Activated B cell treated with CpG ODN at 0.5 μM for 24 hours (primary cell): ENCODE data around the gene BCAS3. TPM values are rescaled to one million over a fixed set of nuclear protein-coding genes. Genes with fewer than 3 reads are reported as not detected.
"Not testable (repeated sequence)": the region's sequence is repeated elsewhere in the genome, so short reads cannot be mapped to it uniquely, and the experiment has no call there.

Source experiments
- ATAC-seq: fragments of 200-7000 bp; cut with Tn5 transposase; one replicate; pipeline ENCODE4 v1.10.0; 2021; ENCODE audit warnings: low read depth, mild to moderate bottlenecking, moderate library complexity
- CTCF ChIA-PET: fragments of 350-600 bp; sonication (Branson Sonifier 250); formaldehyde crosslinking; loops from one replicate; lab custom pipeline; 2021; ENCODE audit warnings: antibody characterized with exemption; lab: Charles Lee
- POLR2A ChIA-PET: fragments of 350-600 bp; sonication (Branson Sonifier 250); formaldehyde crosslinking; loops from one replicate; lab custom pipeline; 2021; ENCODE audit warnings: antibody characterized with exemption; lab: Charles Lee
- DNase-seq: peaks from one replicate; pipeline ENCODE4 v3.0.0; 2022
- H3K27ac Mint-ChIP-seq: one replicate; pipeline ENCODE4 v1.8.0; 2020; ENCODE audit warnings: mixed read lengths
- H3K27me3 Mint-ChIP-seq: one replicate; pipeline ENCODE4 v1.8.0; 2021; ENCODE audit warnings: mixed read lengths
- H3K36me3 Mint-ChIP-seq: one replicate; pipeline ENCODE4 v1.8.0; 2021; ENCODE audit warnings: low read depth, mixed read lengths
- H3K4me1 Mint-ChIP-seq: one replicate; pipeline ENCODE4 v1.8.0; 2021; ENCODE audit warnings: mixed read lengths
- H3K4me3 Mint-ChIP-seq: one replicate; pipeline ENCODE4 v1.8.0; 2020; ENCODE audit warnings: mild to moderate bottlenecking, mixed read lengths
- H3K9me3 Mint-ChIP-seq: one replicate; pipeline ENCODE4 v1.8.0; 2020; ENCODE audit warnings: mixed read lengths
- intact Hi-C: fragments of 100-400 bp; cut with micrococcal nuclease; formaldehyde crosslinking; loops from one replicate; pipeline ENCODE4 v1.15.1; 2024
- total RNA-seq: library from RNA; stranded (reverse); gene quantifications from 2 replicates; pipeline ENCODE4 v1.2.3, GENCODE V29; 2022
- TF ChIP-seq, protein P1 (sequence below): fragments of 200-600 bp; IDR thresholded peaks from one replicate; pipeline ENCODE4 v1.8.0; 2022; ENCODE audit warnings: antibody characterized with exemption, mild to moderate bottlenecking

BCAS3 gene
- total RNA-seq, 1 donor from 2014 or later, result 37.5 TPM

- TF ChIP-seq, protein P1, sequence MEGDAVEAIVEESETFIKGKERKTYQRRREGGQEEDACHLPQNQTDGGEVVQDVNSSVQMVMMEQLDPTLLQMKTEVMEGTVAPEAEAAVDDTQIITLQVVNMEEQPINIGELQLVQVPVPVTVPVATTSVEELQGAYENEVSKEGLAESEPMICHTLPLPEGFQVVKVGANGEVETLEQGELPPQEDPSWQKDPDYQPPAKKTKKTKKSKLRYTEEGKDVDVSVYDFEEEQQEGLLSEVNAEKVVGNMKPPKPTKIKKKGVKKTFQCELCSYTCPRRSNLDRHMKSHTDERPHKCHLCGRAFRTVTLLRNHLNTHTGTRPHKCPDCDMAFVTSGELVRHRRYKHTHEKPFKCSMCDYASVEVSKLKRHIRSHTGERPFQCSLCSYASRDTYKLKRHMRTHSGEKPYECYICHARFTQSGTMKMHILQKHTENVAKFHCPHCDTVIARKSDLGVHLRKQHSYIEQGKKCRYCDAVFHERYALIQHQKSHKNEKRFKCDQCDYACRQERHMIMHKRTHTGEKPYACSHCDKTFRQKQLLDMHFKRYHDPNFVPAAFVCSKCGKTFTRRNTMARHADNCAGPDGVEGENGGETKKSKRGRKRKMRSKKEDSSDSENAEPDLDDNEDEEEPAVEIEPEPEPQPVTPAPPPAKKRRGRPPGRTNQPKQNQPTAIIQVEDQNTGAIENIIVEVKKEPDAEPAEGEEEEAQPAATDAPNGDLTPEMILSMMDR, result no peak
- Mint-ChIP-seq H3K4me3 (no peak overlapping the region), H3K9me3 (peaks cover 6% of the 10 kb centered on the region), H3K27ac (no peak overlapping the region), H3K4me1 (peaks cover 10% of the 10 kb centered on the region), H3K27me3 (no peaks in the 10 kb centered on the region), H3K36me3 (peaks cover 17% of the 10 kb centered on the region)
- no peak for ATAC-seq
- intact Hi-C loops, result no loop called here
- ChIA-PET CTCF (no interaction called here), POLR2A (no interaction called here)
- no peak for DNase-seq
Observed at GRCh38 chr17:60750640-60751039, 73.0 kb downstream of the BCAS3 start.

DNA sequence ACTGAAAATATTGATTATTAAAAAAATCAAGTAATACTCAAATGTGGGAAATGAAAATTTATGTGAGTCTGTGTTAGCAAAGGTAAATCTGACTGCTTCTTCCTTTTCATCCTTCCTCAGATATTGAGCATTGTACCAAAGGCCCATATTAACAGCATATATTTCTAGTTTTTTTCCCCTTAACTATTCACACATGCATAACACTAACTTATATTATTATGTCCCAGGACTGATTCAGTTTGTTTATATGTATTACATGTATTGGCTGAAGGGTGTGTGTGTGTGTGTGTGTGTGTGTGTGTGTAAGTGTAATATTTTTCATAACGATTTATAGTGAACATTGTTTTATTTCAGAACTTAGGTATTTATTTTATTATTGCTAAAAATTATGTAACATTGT is 74.2 kb downstream of the BCAS3 start:
- Mint-ChIP-seq H3K27ac (no peak overlapping the region), H3K4me1 (peaks cover 10% of the 10 kb centered on the region), H3K4me3 (no peak overlapping the region), H3K9me3 (peaks cover 6% of the 10 kb centered on the region), H3K27me3 (no peaks in the 10 kb centered on the region), H3K36me3 (peaks cover 17% of the 10 kb centered on the region)
- ChIA-PET POLR2A (no interaction called here), CTCF (no interaction called here)
- TF ChIP-seq, protein P1, result no peak
- ATAC-seq, result no peak
- intact Hi-C loops, result no loop called here
- DNase-seq, result no peak

- Mint-ChIP-seq H3K9me3 (peaks cover 6% of the 10 kb centered on the region), H3K27me3 (no peaks in the 10 kb centered on the region), H3K4me3 (no peak overlapping the region), H3K4me1 (peaks cover 10% of the 10 kb centered on the region), H3K36me3 (peaks cover 10% of the 10 kb centered on the region), H3K27ac (no peak overlapping the region)
- TF ChIP-seq, protein P1, result no peak
- POLR2A ChIA-PET, result no interaction called here
- no peak for DNase-seq
- intact Hi-C loops, result no loop called here
- no peak for ATAC-seq
- CTCF ChIA-PET, result no interaction called here
Observed at GRCh38 chr17:60752873-60753577, 75.4 kb downstream of the BCAS3 start.

- Mint-ChIP-seq H3K36me3 (peaks cover 6% of the 10 kb centered on the region), H3K9me3 (peaks cover 6% of the 10 kb centered on the region), H3K27ac (no peak overlapping the region), H3K27me3 (no peaks in the 10 kb centered on the region), H3K4me3 (no peak overlapping the region), H3K4me1 (peaks cover 10% of the 10 kb centered on the region)
- TF ChIP-seq, protein P1, result no peak
- no peak for ATAC-seq
- ChIA-PET POLR2A (no interaction called here), CTCF (no interaction called here)
- intact Hi-C loops, result no loop called here
- no peak for DNase-seq
Observed at GRCh38 chr17:60754057-60754604, 76.5 kb downstream of the BCAS3 start.

DNA sequence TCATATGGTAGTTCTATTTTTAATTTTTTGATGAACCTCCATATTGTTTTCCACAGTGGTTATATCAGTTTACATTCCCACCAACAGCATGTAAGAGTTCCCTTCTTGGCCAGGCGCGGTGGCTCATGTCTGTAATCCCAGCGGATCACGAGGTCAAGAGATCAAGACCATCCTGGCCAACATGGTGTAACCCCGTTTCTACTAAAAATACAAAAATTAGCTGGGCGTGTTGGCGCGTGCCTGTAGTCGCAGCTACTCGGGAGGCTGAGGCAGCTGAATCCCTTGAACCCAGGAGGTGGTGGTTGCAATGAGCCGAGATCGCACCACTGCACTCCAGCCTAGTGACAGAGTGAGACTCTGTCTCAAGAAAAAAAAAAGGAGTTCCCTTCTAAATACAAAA is 79.1 kb downstream of the BCAS3 start:
- ATAC-seq, H3K27me3 Mint-ChIP-seq, H3K4me1 Mint-ChIP-seq, H3K9me3 Mint-ChIP-seq, H3K27ac Mint-ChIP-seq, CTCF ChIA-PET, POLR2A ChIA-PET, intact Hi-C loops, DNase-seq, H3K4me3 Mint-ChIP-seq: not testable (repeated sequence)
- peaks cover 26% of the 10 kb centered on the region for H3K36me3 Mint-ChIP-seq
